ENCODE measurements around the gene SIVA1.

Gene SIVA1

GRCh38 chr14:104729835-104730181 is 23.1 kb upstream of the SIVA1 start:
- H3K9me3 ChIP-seq, result no peaks in the 10 kb centered on the region
- H3K4me1 ChIP-seq (ENCODE audit: control insufficient read depth in 1 of 2, insufficient read depth in 1 of 2, low read depth in 1 of 2, low read length in 1 of 2), result peaks cover under 1% of the 10 kb centered on the region in 2 experiments
- H3K27ac ChIP-seq, result no peak overlapping the region
- no peaks in the 10 kb centered on the region for H3K36me3 ChIP-seq
- H3K4me3 ChIP-seq (ENCODE audit: low read depth in 1 of 2, low read length in 1 of 2), result no peak overlapping the region
- no peak for TF ChIP-seq CTCF (IDR thresholded peaks at IDR 0.05)
- peaks cover 20% of the 10 kb centered on the region for H3K27me3 ChIP-seq

- H3K36me3 ChIP-seq, result no peaks in the 10 kb centered on the region
- no peak for TF ChIP-seq CTCF (IDR thresholded peaks at IDR 0.05)
- H3K27ac ChIP-seq, result no peak overlapping the region
- no peaks in the 10 kb centered on the region for H3K4me1 ChIP-seq (ENCODE audit: control insufficient read depth in 1 of 2, insufficient read depth in 1 of 2, low read depth in 1 of 2, low read length in 1 of 2)
- no peak overlapping the region for H3K4me3 ChIP-seq (ENCODE audit: low read depth in 1 of 2, low read length in 1 of 2)
- no peaks in the 10 kb centered on the region for H3K9me3 ChIP-seq
- H3K27me3 ChIP-seq, result peaks cover 13% of the 10 kb centered on the region
Observed at GRCh38 chr14:104730487-104730886, 22.5 kb upstream of the SIVA1 start.

- Histone ChIP-seq H3K27ac (no peak overlapping the region), H3K27me3 (peaks cover 7% of the 10 kb centered on the region), H3K4me3 (ENCODE audit: low read depth in 1 of 2, low read length in 1 of 2) (no peak overlapping the region), H3K36me3 (no peaks in the 10 kb centered on the region), H3K9me3 (no peaks in the 10 kb centered on the region), H3K4me1 (ENCODE audit: control insufficient read depth in 1 of 2, insufficient read depth in 1 of 2, low read depth in 1 of 2, low read length in 1 of 2) (peaks cover 5 to 7% of the 10 kb centered on the region in 2 experiments)
- no peak for TF ChIP-seq CTCF (IDR thresholded peaks at IDR 0.05)
Observed at GRCh38 chr14:104731320-104732294, 21.3 kb upstream of the SIVA1 start.

GRCh38 chr14:104732355-104732804 is 20.6 kb upstream of the SIVA1 start:
- H3K4me3 ChIP-seq (ENCODE audit: low read depth in 1 of 2, low read length in 1 of 2), result no peak overlapping the region
- no peaks in the 10 kb centered on the region for H3K36me3 ChIP-seq
- TF ChIP-seq CTCF (IDR thresholded peaks at IDR 0.05), result no peak
- H3K4me1 ChIP-seq (ENCODE audit: control insufficient read depth in 1 of 2, insufficient read depth in 1 of 2, low read depth in 1 of 2, low read length in 1 of 2), result peaks cover 5 to 7% of the 10 kb centered on the region in 2 experiments
- no peaks in the 10 kb centered on the region for H3K9me3 ChIP-seq
- H3K27me3 ChIP-seq, result peaks cover 7% of the 10 kb centered on the region
- no peak overlapping the region for H3K27ac ChIP-seq

- no peak overlapping the region for H3K4me3 ChIP-seq (ENCODE audit: low read depth in 1 of 2, low read length in 1 of 2)
- H3K27me3 ChIP-seq, result peaks cover under 1% of the 10 kb centered on the region
- TF ChIP-seq CTCF (IDR thresholded peaks at IDR 0.05), result no peak
- peaks cover 5 to 7% of the 10 kb centered on the region in 2 experiments for H3K4me1 ChIP-seq (ENCODE audit: control insufficient read depth in 1 of 2, insufficient read depth in 1 of 2, low read depth in 1 of 2, low read length in 1 of 2)
- H3K36me3 ChIP-seq, result no peaks in the 10 kb centered on the region
- no peaks in the 10 kb centered on the region for H3K9me3 ChIP-seq
- H3K27ac ChIP-seq, result no peak overlapping the region
Observed at GRCh38 chr14:104732931-104733681, 19.8 kb upstream of the SIVA1 start.

All from neutrophil (primary cell).